NCI-H146 treated with DMSO at 0.1 percent for 48 hours (cell line): ENCODE measurements around the gene FCGR1A.
"Not testable (repeated sequence)": the region's sequence is repeated elsewhere in the genome, so short reads cannot be mapped to it uniquely, and the experiment has no call there.

ENCODE experiments used
- DNase-seq: peaks from one replicate; lab custom pipeline; 2025; ENCODE audit not compliant: unreplicated experiment; lab: John Stamatoyannopoulos, UW

FCGR1A gene

GRCh38 chr1:149782600-149782999 lies at the start of gene FCGR1A:
TSS of gene FCGR1A (plus strand) at chr1:149782694. CDS start at chr1:149782744, 50 bp downstream.
- not testable (repeated sequence) for DNase-seq

GRCh38 chr1:149732781-149733180 lies 49.7 kb upstream of the FCGR1A start:
- DNase-seq: not testable (repeated sequence)

DNA sequence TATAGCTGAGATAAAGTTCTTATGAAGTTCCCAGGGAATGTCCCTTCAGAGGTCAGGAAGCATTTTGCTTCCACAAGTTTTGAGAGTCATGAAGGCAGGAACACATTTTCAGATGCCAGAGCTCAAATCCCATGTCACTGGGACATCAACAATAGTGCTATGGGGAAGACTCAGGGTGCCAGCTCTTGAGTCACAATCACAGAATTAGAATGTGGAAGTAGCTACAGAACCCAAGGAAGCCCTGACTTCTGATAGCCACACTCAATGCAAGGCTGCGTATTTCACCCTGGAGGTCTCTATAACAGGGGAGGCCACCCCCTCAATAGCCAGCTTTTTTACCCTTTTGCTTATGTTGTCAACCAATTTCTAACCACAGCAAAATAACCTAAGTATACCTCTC lies 47.8 kb upstream of the FCGR1A start:
- DNase-seq: not testable (repeated sequence)

DNA sequence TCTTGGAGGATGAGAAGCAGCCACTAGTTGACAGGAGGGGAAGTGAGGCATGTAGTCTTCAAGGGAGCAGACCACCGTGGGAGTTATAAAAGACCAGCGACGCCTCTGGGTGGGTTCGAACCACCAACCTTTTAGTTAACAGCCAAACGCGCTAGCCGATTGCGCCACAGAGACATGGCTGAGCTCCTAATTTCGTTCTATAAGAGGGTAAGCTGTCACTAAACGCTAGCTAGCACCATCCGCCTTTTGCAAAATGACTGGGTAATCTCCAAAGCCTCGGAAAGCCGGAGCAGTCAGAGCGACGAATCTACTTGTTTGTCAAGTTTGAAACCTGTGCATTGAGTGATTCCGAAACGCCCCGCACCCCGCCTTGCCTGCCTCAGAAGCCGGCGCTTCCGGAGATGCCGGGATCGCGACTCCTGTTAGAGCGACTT lies 42.3 kb upstream of the FCGR1A start:
- DNase-seq: peak; percentile 58

GRCh38 chr1:149740590-149741230 lies 41.8 kb upstream of the FCGR1A start:
- DNase-seq: peak; percentile 58

DNA sequence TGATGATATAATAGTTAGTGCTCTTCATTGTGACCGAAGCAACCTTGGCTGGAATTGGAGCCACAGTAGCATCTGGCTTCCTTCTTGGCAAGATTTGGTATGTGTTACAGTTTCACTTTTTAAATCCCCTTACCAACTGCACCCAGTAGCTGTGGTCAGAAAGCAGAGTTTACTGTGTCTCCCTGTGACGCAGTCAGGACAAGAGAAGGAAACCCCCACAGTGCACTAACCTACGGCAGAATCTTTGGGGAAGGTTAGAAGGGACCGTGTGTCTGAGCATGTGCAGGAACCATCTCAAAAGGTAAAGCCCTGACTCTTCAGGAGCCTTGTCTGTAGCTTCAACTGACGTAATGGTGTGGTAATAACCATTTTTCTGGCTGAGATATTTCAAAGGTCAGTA lies 40.6 kb upstream of the FCGR1A start:
- not testable (repeated sequence) for DNase-seq

- not testable (repeated sequence) for DNase-seq
These were observed 35.8 kb upstream of the FCGR1A start for GRCh38 chr1:149746463-149747356.

GRCh38 chr1:149747359-149748143 lies 34.9 kb upstream of the FCGR1A start:
- DNase-seq: not testable (repeated sequence)

GRCh38 chr1:149748144-149748500 lies 34.4 kb upstream of the FCGR1A start:
- DNase-seq: not testable (repeated sequence)

GRCh38 chr1:149750562-149750961 lies 31.9 kb upstream of the FCGR1A start:
- not testable (repeated sequence) for DNase-seq

DNA sequence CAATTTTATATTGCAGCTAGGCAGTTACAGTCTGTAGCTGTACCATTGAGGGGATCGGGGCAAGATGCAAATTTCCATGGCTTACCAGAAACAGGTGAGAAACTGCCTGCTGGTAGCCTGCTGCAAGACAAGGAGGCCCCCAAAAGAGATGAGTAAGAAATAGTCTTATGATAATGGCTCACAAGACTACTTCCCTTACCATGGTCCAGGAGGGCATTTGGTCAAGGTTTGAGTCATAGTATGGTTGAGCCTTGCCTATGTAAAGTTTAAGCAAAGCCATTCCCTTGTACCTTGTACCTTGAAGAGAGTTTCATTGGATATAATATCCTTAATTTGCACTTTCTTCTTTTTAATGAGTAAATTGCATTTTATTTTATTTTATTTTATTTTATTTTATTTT lies 30.3 kb upstream of the FCGR1A start:
- not testable (repeated sequence) for DNase-seq

GRCh38 chr1:149753466-149753865 lies 29.0 kb upstream of the FCGR1A start:
- not testable (repeated sequence) for DNase-seq

DNA sequence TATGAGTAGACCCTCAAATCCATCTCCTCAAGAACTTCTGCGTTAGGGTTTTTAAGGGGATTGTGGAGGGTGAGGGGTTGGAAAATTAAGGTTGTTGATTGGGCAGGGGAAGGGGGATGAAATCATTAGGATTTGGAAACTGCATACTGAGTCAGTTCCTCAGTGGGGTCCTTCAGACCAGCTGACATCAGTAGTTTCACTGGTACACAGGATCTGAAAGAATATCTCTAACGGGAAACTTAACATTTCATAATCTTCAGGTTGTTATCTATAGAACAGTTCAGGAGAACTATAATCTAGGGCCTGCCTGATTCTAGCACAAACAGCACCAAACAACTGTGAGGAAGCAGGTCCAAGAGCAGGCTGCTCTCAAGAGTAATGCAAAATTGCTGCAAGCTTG lies 27.2 kb upstream of the FCGR1A start:
- not testable (repeated sequence) for DNase-seq

DNA sequence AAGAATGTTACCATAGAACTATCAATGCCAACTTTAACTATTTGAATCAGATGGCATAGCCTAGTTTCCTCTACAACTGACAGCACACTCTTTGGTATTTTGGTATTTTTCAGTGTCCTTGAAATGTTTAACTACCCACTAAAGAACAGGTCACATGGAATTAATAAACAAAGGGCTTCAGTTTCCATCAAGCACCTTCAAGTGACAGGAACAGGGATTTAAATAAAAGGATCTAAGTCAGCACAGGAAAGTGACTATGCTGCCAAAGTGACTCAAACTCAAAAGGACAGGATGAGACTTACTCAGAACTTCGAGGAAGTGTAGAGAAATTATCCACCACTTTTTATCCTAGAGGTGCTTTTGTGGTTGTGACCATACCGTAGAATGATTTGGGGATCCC lies 20.2 kb upstream of the FCGR1A start:
- not testable (repeated sequence) for DNase-seq

- DNase-seq: not testable (repeated sequence)
These were observed 18.2 kb upstream of the FCGR1A start for GRCh38 chr1:149764087-149764800.

DNA sequence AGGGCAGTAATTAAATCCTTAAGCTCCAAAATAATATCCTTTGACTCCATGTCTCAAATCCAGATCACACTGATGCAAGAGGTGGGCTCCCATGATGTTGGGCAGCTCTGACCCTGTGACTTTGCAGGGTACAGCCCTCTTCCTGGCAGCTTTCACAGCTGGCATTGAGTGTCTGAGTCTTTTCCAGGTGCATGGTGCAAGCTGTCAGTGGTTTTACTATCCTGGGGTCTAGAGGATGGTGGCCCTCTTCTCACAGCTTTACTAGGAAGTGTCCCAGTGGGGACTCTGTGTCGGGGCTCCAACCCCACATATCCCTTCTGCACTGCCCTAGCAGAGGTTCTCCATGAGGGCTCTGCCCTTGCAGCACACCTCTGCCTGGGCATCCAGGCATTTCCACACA lies 16.3 kb upstream of the FCGR1A start:
- not testable (repeated sequence) for DNase-seq

DNA sequence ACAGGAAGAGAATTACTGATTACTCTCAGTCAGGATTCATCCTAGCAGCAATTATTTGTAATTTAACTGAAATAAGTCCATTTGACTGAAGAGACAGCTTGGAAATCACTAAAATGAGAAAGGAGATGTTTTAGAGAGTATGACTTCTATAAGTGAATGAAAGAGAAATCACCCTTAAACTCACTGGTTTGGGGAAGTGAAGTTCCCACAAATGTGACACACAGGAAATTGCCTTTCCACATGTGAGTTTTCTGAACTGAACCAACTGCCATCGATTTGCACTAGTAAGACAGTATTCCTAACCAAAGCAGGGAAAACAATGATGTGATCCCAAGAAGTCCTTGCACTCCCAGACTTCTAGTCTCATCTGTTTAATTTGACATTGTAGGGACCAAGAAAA lies 13.3 kb upstream of the FCGR1A start:
- DNase-seq: not testable (repeated sequence)

- DNase-seq: not testable (repeated sequence)
These were observed 11.8 kb upstream of the FCGR1A start for GRCh38 chr1:149770661-149771060.

DNA sequence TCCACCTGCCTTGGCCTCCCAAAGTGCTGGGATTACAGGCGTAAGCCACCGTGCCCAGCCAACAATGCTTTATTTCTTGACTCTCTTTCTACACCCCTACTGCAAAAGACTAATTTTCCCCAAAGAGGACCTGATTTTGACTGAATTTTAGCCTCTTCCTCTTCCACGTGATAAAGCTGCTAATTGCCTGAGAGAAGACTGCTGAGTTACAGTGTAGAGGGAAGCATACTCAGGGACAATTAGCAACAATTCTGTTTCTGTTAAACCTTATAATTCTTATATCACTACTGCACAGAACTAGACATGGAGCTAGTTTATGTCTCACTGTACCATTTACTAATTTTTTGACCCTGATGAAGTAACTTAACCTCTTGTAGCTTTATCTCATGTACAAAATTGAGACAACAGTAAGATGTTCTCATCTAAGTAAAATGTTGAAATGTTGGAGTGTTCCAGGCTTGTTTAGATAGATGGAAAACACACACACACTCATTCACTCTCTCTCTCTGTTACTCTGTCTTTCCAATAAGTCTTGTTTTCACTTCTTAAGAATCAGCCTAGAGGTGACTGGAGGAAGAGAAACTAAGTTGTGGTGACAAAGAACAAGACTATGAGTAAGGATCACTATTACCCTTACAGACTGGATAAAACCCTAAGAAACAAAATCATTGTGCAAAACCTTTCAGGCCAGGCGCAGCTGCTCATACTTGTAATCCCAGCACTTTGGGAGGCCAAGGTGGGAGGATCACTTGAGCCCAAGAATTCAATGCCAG lies 10.7 kb upstream of the FCGR1A start:
- not testable (repeated sequence) for DNase-seq
